ENCODE results near the gene GYPC. TPM values are rescaled to one million over a fixed set of nuclear protein-coding genes. Genes with fewer than 3 reads are reported as not detected.

The GYPC gene
- polyA plus RNA-seq, 1 donor (not counting 4 experiments of a cell fraction or from before 2014, with no cell fraction given) = not detected

GRCh38 chr2:126707191-126707590 is 51.2 kb downstream of the GYPC start:
- Histone ChIP-seq H3K4me3 (ENCODE audit: control insufficient read depth in 2 of 3, extremely low read depth in 1 of 3, insufficient read depth in 2 of 3, low read depth in 1 of 3, low read length in 3 of 3) (no peak overlapping the region), H2AFZ (ENCODE audit: control insufficient read depth, low read length) (no peak overlapping the region), H3K9me1 (ENCODE audit: control insufficient read depth, extremely low read depth, insufficient read depth, low read length) (no peaks in the 10 kb centered on the region), H3K36me3 (ENCODE audit: control insufficient read depth in 2 of 2, extremely low read depth in 1 of 2, insufficient read depth in 2 of 2, low read length in 2 of 2) (no peaks in the 10 kb centered on the region), H3K79me2 (ENCODE audit: control insufficient read depth, insufficient read depth, low read length) (no peaks in the 10 kb centered on the region), H3K27ac (ENCODE audit: control insufficient read depth, insufficient read depth, low read length) (no peak overlapping the region), H3K9ac (ENCODE audit: control insufficient read depth, extremely low read depth, insufficient read depth, low read length) (no peak overlapping the region), H4K20me1 (ENCODE audit: control insufficient read depth, extremely low read depth, insufficient read depth, low read length) (no peaks in the 10 kb centered on the region), H3K4me2 (ENCODE audit: control insufficient read depth, extremely low read depth, insufficient read depth, low read depth, low read length) (no peak overlapping the region), H3K4me1 (ENCODE audit: control insufficient read depth, extremely low read depth, insufficient read depth, low read length) (no peaks in the 10 kb centered on the region), H3K27me3 (ENCODE audit: control insufficient read depth, extremely low read depth, insufficient read depth, low read length) (no peaks in the 10 kb centered on the region), H3K9me3 (ENCODE audit: control insufficient read depth, low read depth, low read length) (no peaks in the 10 kb centered on the region)
- FAIRE-seq (no peak), DNase-seq (ENCODE audit: low read depth, low spot score) (no peak)
- TF ChIP-seq EZH2 (IDR thresholded peaks at IDR 0.05; ENCODE audit: low read length) (no peak), CTCF (optimal IDR thresholded peaks at IDR 0.05 in 1 of 3, IDR thresholded peaks at IDR 0.05 in 1 of 3, conservative IDR thresholded peaks at IDR 0.05 in 1 of 3; ENCODE audit: extremely low read depth in 1 of 3, insufficient read depth in 2 of 3, low read length in 3 of 3) (no peak)
- dilution Hi-C loops (cut with MboI; ENCODE audit: extremely low pct_ligation_motif_present, low sequenced_read_pairs) = no loop called here

- Histone ChIP-seq H3K4me1 (ENCODE audit: control insufficient read depth, extremely low read depth, insufficient read depth, low read length) (no peaks in the 10 kb centered on the region), H3K36me3 (ENCODE audit: control insufficient read depth in 2 of 2, extremely low read depth in 1 of 2, insufficient read depth in 2 of 2, low read length in 2 of 2) (no peaks in the 10 kb centered on the region), H3K4me2 (ENCODE audit: control insufficient read depth, extremely low read depth, insufficient read depth, low read depth, low read length) (no peak overlapping the region), H3K27ac (ENCODE audit: control insufficient read depth, insufficient read depth, low read length) (no peak overlapping the region), H4K20me1 (ENCODE audit: control insufficient read depth, extremely low read depth, insufficient read depth, low read length) (no peaks in the 10 kb centered on the region), H3K9ac (ENCODE audit: control insufficient read depth, extremely low read depth, insufficient read depth, low read length) (no peak overlapping the region), H3K9me3 (ENCODE audit: control insufficient read depth, low read depth, low read length) (no peaks in the 10 kb centered on the region), H2AFZ (ENCODE audit: control insufficient read depth, low read length) (no peak overlapping the region), H3K9me1 (ENCODE audit: control insufficient read depth, extremely low read depth, insufficient read depth, low read length) (no peaks in the 10 kb centered on the region), H3K4me3 (ENCODE audit: control insufficient read depth in 2 of 3, extremely low read depth in 1 of 3, insufficient read depth in 2 of 3, low read depth in 1 of 3, low read length in 3 of 3) (no peak overlapping the region), H3K27me3 (ENCODE audit: control insufficient read depth, extremely low read depth, insufficient read depth, low read length) (no peaks in the 10 kb centered on the region), H3K79me2 (ENCODE audit: control insufficient read depth, insufficient read depth, low read length) (no peaks in the 10 kb centered on the region)
- TF ChIP-seq EZH2 (IDR thresholded peaks at IDR 0.05; ENCODE audit: low read length) (no peak), CTCF (optimal IDR thresholded peaks at IDR 0.05 in 1 of 3, IDR thresholded peaks at IDR 0.05 in 1 of 3, conservative IDR thresholded peaks at IDR 0.05 in 1 of 3; ENCODE audit: extremely low read depth in 1 of 3, insufficient read depth in 2 of 3, low read length in 3 of 3) (no peak)
- DNase-seq (ENCODE audit: low read depth, low spot score) (no peak), FAIRE-seq (no peak)
- dilution Hi-C loops (cut with MboI; ENCODE audit: extremely low pct_ligation_motif_present, low sequenced_read_pairs) = no loop called here
Measured at GRCh38 chr2:126707941-126708340, 52.0 kb downstream of the GYPC start.

All from keratinocyte (primary cell).